Measurements from ENCODE around the gene PATL2.
"Not testable (repeated sequence)": the region's sequence is repeated elsewhere in the genome, so short reads cannot be mapped to it uniquely, and the experiment has no call there.

PATL2 gene

GRCh38 chr15:44711096-44711742 is at the start of gene PATL2, which contains the start of gene B2M:
Gene PATL2, minus strand, starts transcription at chr15:44711323. Its CDS starts 34,833 bp downstream, at chr15:44676490.
Gene B2M, plus strand, starts transcription at chr15:44711517. Its CDS starts 30 bp downstream, at chr15:44711547.
- peak; percentile 87 for DNase-seq (ENCODE audit: low read depth, low spot score)

DNA sequence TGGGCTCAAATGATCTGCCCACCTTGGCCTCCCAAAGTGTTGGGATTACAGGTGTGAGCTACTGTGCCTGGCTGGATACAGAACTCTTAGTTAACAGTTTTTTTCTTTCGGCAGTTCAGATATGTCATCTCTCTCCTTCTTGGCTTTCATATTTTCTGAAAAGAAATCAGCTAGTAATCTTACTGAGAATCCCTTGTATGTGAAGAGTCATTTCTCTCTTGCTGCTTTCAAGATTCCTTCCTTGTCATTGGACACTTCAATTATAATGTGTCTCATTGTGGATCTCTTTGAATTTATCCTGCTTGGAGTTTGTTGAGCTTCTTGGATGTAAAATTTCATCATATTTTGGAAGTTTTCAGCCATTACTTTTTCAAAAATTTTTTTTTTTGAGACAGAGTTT is 42.2 kb upstream of the PATL2 start:
- DNase-seq (ENCODE audit: low read depth, low spot score): no peak

DNA sequence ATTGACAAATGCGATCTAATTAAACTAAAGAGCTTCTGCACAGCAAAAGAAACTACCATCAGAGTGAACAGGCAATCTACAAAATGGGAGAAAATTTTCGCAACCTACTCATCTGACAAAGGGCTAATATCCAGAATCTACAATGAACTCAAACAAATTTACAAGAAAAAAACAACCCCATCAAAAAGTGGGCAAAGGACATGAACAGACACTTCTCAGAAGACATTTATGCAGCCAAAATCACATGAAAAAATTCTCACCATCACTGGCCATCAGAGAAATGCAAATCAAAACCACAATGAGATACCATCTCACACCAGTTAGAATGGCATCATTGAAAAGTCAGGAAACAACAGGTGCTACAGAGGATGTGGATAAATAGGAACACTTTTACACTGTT is 32.3 kb upstream of the PATL2 start:
- not testable (repeated sequence) for DNase-seq (ENCODE audit: low read depth, low spot score)

- not testable (repeated sequence) for DNase-seq (ENCODE audit: low read depth, low spot score)
Measured at GRCh38 chr15:44739222-44739847, 28.2 kb upstream of the PATL2 start.

DNA sequence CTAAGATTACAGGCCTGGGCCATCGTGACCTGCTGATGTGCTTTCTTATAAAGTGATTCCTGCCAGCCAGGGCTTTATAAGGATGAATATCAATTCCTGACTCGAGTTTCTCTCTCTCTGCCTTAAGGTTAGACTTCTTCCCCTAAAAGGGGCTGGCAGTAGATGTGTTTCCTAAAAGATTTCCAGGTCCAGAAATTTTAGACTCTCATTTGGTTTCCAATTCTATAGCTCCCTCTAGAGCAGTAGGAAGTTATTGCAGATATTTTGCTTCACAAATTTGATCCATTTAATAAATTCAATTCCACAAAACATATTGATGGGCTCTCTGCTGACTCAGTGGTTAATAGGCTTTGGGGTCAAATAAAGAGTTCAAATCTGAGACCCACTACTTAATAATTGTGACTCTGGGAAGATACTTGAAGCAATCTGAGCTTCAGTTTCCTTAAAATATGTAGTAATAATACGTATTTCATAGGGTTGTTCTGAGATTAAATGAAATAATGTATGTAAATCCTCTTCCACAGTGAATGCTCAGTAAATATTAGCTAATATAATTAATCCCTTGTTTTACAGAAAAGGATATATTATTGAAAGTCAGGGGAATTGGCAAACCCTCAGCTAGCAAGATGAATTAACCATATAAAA is 27.3 kb upstream of the PATL2 start:
- DNase-seq (ENCODE audit: low read depth, low spot score): no peak

GRCh38 chr15:44736181-44736765 is 25.1 kb upstream of the PATL2 start, which contains the start of gene TRIM69:
Gene TRIM69, plus strand, starts transcription at chr15:44736528. Its CDS starts 177 bp downstream, at chr15:44736705.
- DNase-seq (ENCODE audit: low read depth, low spot score): no peak

- DNase-seq (ENCODE audit: low read depth, low spot score): no peak
Measured at GRCh38 chr15:44735482-44736180, 24.5 kb upstream of the PATL2 start.

DNA sequence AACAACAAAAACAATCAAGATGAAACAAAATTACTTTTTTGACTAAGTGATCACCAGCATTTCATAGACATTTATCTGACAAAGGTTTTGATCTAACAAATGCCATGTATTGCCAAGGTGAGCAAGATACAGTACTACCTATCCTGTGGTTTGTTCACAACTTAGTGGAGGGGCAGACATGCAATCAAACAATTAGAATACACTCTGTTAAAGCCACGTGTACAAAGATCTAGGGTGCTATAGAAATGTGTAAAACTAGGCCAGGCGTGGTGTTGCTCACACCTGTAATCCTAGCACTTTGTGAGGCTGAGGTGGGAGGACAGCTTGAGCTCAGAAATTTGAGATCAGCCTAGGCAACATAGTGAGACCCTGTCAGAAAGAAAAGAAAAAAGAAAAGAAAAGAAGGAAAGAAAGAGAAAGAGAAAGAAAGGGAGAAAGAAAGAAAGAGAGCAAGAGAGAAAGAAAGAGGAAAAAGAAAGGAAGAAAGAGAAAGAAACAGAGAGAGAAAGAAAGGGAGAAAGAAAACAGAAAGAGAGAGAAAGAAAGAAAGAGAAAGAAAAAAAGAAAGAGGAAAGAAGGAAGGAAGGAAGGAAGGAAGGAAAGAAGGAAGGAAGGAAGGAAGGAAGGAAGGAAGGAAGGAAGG is 23.8 kb upstream of the PATL2 start:
- DNase-seq (ENCODE audit: low read depth, low spot score): no peak

DNA sequence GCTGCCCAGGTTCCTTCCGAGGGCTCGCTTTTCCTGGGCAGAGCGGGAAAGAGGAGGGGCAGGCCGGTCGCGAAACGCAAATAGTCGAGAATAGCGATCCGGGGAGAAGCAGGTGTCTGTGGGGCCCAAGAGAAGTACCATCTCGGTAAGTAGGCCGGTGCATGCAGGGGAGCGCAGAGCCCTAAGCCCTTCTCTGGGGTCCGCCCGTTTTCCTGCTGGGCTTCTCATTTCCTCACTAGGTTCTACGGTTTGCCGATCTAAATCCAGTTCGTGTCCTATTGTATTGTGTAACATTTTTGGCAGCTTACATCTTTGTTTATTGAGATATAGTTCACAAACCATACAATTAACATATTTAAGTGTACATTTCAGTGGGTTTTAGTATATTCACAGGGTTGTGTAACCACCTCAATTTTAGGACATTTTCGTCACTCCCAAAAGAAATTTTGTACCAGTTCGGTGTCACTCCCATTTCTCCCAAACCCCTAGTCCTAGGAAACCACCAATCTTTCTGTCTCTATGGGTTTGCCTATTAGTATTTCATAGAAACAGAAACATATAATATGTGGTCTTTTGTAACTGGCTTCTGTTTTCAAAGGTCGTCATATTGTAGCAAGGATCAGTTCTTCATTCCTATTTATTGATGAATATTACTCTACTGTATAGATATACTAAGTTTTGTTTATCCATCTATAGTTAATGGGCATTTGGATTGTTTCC is 18.4 kb upstream of the PATL2 start:
- no peak for DNase-seq (ENCODE audit: low read depth, low spot score)

- peak; percentile 93 for DNase-seq (ENCODE audit: low read depth, low spot score)
Measured at GRCh38 chr15:44728576-44729407, 17.7 kb upstream of the PATL2 start.

DNA sequence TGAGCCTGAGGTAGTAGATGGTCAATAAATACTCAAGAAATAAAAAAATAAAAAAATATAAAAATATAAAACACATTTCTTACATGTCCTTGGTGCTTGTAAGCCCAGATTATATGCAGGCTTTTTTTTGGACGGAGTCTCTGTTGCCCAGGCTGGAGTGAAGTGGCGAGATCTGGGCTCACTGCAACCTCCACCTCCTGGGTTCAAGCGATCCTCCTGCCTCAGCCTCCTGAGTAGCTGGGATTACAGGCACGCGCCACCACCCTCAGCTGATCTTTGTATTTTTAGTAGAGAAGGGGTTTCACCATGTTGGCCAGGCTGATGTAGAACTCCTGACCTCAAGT is 17.1 kb upstream of the PATL2 start:
- not testable (repeated sequence) for DNase-seq (ENCODE audit: low read depth, low spot score)

GRCh38 chr15:44727485-44728231 is 16.5 kb upstream of the PATL2 start:
- DNase-seq (ENCODE audit: low read depth, low spot score): no peak

DNA sequence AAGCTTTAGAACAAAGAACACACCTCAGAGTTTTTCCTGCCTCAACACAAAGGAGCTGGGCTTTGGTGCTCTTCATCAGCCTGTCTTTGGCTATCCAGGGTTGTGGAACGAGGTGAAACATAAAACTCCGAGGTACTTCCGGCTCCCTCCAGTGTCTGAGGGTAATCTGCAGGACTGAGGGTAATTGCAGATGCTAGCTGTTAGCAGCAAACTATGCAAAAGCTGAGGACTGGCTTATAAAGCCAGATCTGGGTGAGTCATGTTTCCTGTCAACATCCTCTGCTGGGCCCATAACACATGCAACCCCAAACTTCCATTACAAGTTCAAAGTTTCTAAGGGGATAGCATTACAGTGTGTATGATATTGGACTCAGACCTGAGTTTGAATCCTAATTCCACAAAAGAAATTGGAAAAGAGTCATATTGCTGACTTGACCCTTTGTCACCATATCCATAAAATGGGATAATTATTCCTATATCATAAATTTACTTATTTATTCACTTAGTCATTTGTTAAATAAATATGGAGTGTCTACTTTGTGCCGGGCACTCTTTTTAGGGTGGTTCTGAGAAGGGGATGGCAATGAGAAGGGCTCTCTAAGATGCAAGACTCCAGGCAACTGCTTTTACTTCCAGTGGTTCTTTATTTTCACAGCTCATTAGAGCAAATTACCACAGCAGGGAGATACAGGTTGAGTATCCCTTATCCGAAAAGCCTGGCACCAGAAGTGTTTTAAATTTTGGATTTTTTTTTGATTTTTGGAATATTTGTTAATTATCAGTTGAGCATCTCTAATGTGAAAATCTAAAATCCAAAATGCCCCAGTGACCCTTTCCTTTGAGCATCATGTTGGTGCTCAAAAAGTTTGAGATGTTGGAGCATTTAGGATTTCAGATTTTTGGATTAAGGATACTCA is 15.7 kb upstream of the PATL2 start:
- DNase-seq (ENCODE audit: low read depth, low spot score): peak; percentile 47

DNA sequence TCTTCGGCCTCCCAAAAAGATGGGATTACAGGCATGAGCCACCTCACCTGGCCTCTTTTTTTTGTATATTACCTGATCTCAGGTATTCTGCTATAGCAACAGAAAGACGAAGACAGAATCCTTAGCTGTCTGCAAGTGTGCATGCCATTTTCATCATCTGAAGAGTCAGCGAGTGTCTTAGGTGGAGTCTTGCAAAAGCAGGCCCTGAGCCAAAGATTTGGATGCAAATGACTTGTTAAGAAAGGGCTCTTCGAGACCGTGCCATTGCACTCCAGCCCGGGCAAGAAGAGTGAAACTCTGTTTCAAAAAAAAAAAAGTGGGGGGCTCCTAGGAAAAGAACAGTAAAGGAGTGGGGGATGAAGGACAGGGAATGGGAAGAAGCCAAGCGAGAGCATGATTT is 15.0 kb upstream of the PATL2 start:
- DNase-seq (ENCODE audit: low read depth, low spot score): no peak

- no peak for DNase-seq (ENCODE audit: low read depth, low spot score)
Measured at GRCh38 chr15:44722011-44722410, 10.9 kb upstream of the PATL2 start.

DNA sequence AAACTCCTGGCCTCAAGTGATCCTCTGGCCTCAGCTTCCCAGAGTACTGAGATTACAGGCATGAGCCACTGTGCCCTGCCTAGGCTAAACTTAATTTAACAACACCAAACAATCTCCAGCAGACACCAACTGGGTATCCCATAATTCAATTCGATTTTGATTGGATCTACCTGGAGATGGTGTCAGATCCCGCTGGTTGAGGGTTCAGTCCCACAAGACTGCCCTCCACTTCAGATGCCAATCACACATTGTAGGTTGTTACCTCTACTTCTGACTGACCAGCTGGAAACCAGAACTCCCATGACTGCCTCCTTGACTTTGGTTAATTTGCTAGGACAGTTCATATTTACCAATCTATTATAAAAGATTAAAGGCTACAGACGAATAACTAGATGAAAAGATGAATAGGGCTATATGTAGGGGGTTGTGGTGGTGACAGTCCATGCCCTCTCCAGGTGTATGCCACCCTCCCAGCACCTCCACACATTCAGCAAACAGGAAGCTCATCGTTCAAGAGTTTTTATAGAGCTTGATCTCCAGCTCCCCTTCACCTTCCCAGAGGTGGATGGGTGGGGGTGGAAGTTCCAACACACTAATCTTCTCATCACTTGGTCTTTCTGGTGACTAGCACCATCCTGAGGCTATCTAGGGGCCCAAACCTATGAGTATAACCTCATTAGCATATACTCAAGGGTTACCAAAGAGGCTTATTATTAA is 9.5 kb upstream of the PATL2 start:
- no peak for DNase-seq (ENCODE audit: low read depth, low spot score)

GRCh38 chr15:44720000-44720435 is 8.9 kb upstream of the PATL2 start:
- DNase-seq (ENCODE audit: low read depth, low spot score): not testable (repeated sequence)

Measured in activated naive CD8-positive, alpha-beta T cell treated with anti-CD3 and anti-CD28 coated beads, Interleukin-2, amount 50 U/mL, for 16 hours (primary cell).